K562 (cell line): ENCODE measurements around the gene PRKACG. TPM values are rescaled to one million over a fixed set of nuclear protein-coding genes. Genes with fewer than 3 reads are reported as not detected.

Experiments used
- ATF2 ChIP-seq: sonication (generic); formaldehyde crosslinking; IDR thresholded peaks from 2 replicates; pipeline ENCODE4 v1.8.1; 2022; ENCODE audit warnings: missing genetic modification reagents
- CEBPB ChIP-seq: fragments of 450-650 bp; IDR thresholded peaks from 2 replicates; pipeline ENCODE4 v1.6.1; 2016; ENCODE audit warnings: missing genetic modification characterization, missing compliant biosample characterization
- HBP1 ChIP-seq: fragments of 450-650 bp; formaldehyde crosslinking; IDR thresholded peaks from 2 replicates; pipeline ENCODE4 v1.4.0; 2022; ENCODE audit warnings: missing genetic modification characterization
- HDAC3 ChIP-seq: fragments of 450-650 bp; IDR thresholded peaks from 2 replicates; pipeline ENCODE4 v1.6.1; 2018; ENCODE audit warnings: borderline replicate concordance, mild to moderate bottlenecking, moderate library complexity; ENCODE audit not compliant: partially characterized antibody
- JUNB ChIP-seq: fragments of 450-650 bp; formaldehyde crosslinking; conservative IDR thresholded peaks from 2 replicates; pipeline ENCODE4 v1.4.0; 2020; ENCODE audit warnings: mild to moderate bottlenecking
- MECOM ChIP-seq: fragments of 250-450 bp; sonication (Bioruptor Pico); IDR thresholded peaks from 2 replicates; pipeline ENCODE4 v1.8.0; 2022; ENCODE audit warnings: inconsistent platforms
- MLLT1 ChIP-seq, 2 experiments: fragments of 450-650 bp; IDR thresholded peaks; 2 replicates each; pipeline ENCODE4 v1.6.1; 2016
- PBX2 ChIP-seq, 2 experiments: IDR thresholded peaks in 1 of 2; conservative IDR thresholded peaks in 1 of 2; 2 replicates each; pipeline ENCODE4 v1.6.1; 2016; ENCODE audit warnings: low read depth in 2 of 2, mild to moderate bottlenecking in 1 of 2, missing compliant biosample characterization in 1 of 2, missing genetic modification characterization in 1 of 2, moderate library complexity in 1 of 2
- VEZF1 ChIP-seq: fragments of 200-800 bp; sonication (Bioruptor generic); IDR thresholded peaks from 2 replicates; pipeline ENCODE4 v1.6.1; 2017; ENCODE audit warnings: missing genetic modification characterization, missing compliant biosample characterization
- ZKSCAN3 ChIP-seq: fragments of 250-450 bp; sonication (Bioruptor Pico); IDR thresholded peaks from 2 replicates; pipeline ENCODE4 v1.4.0; 2020
- polyA plus RNA-seq, 8 experiments: library from polyadenylated mRNA; depleted of rRNA in 4 of 8; stranded (reverse) in 5 of 8; unstranded in 3 of 8; fragments of >200 nt; fragmentation: Nextera tagmentation in 2 of 8; fragmentation: Illumina TruSeq in 1 of 8; extraction: Ambion mirVana in 2 of 8; extraction: Trizol in 1 of 8; gene quantifications; 2 replicates each; pipeline versions ENCODE4 v1.2.1 to v1.2.3, GENCODE V29; 2011 to 2014; ENCODE audit warnings: inconsistent platforms in 1 of 8, missing spikeins in 1 of 8
- total RNA-seq, 7 experiments: library from RNA; depleted of rRNA in 6 of 7; stranded (reverse); fragments of >200 nt in 6 of 7; fragmentation: Illumina TruSeq in 2 of 7; extraction: Trizol in 2 of 7; gene quantifications; 2 replicates each; pipeline versions ENCODE4 v1.2.1 to v1.2.3, GENCODE V29; 2011 to 2021; ENCODE audit warnings: low replicate concordance in 1 of 7
- TF ChIP-seq, protein P1 (sequence below): fragments of 450-650 bp; IDR thresholded peaks from 2 replicates; pipeline ENCODE4 v1.6.1; 2018; ENCODE audit warnings: mild to moderate bottlenecking, low read depth; ENCODE audit not compliant: partially characterized antibody

Gene PRKACG
- total and polyA plus RNA-seq, 9 of the 15 experiments (the other 6 are each of a cell fraction or from before 2014, with no cell fraction given) = not detected

DNA sequence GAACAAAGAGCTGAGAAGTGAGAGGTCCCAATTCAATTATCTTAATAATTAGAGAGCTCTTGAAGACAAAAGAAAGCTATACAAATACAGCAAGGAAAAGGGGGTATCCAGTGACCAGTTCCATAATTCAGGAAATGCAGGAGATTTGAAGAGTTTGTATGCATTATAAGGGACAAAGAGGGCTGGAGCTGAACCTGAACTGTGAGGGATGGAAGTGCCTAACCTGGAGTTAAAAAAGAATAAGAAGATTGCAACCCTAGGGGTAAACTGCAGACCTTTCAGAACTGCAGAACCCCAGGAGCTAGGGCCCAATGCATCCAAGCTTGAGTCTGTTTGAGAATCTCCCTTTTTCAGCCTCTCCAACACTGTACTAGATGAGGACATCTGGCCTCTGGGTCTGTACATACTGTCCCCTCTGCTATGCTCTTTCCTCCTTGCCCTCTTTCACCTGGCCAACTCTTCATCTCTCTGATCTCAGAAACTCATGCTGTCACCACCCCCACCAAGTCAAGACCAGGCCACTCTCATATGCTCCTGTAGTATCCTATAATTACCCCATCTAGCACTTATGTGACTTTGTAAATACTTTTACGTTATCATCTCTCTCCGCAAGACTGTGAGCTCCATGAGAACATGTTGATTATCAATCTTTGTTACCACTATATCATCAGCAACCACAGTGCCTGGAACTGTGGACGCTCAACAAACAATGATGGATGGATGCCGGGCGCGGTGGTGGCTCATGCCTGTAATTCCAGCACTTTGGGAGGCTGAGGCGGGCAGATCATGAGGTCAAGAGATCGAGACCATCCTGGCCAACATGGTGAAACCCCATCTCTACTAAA lies 6.6 kb upstream of the PRKACG start (continued):
- TF ChIP-seq, protein P1, sequence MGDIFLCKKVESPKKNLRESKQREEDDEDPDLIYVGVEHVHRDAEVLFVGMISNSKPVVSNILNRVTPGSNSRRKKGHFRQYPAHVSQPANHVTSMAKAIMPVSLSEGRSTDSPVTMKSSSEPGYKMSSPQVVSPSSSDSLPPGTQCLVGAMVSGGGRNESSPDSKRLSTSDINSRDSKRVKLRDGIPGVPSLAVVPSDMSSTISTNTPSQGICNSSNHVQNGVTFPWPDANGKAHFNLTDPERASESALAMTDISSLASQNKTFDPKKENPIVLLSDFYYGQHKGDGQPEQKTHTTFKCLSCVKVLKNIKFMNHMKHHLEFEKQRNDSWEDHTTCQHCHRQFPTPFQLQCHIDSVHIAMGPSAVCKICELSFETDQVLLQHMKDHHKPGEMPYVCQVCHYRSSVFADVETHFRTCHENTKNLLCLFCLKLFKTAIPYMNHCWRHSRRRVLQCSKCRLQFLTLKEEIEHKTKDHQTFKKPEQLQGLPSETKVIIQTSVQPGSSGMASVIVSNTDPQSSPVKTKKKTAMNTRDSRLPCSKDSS = no peak
- TF ChIP-seq ATF2 (no peak), JUNB (CRISPR knock-in tag) (no peak), PBX2 (CRISPR knock-in tag; IDR thresholded peaks at IDR 0.05; ENCODE audit: low read depth) (no peak), PBX2 (tag; conservative IDR thresholded peaks at IDR 0.05; ENCODE audit: low read depth) (peak; percentile 58), VEZF1 (no peak), MLLT1 (IDR thresholded peaks at IDR 0.05) (no peak; a peak in 1 of 4 replicates), MECOM (CRISPR knock-in tag) (no peak), HBP1 (CRISPR knock-in tag) (no peak), HDAC3 (no peak), ZKSCAN3 (no peak), CEBPB (tag) (no peak)
